Astrocyte (in vitro differentiated cells and primary cell): Measurements from ENCODE around the gene RBM22. TPM values are rescaled to one million over a fixed set of nuclear protein-coding genes. Genes with fewer than 3 reads are reported as not detected.

Experiments used
- DNase-seq: peaks from one replicate; pipeline ENCODE4 v3.0.0-alpha.2; 2010; ENCODE audit warnings: low read depth
- FAIRE-seq: peaks from 2 replicates; lab custom pipeline; 2011; peaks lifted over from hg19 to GRCh38; lab: Jason Lieb, UNC
- H2AFZ ChIP-seq: 2 replicates; pipeline ENCODE4 v1.6.0; 2012; ENCODE audit warnings: low read depth, low read length, inconsistent platforms
- H3K27ac ChIP-seq: 2 replicates; pipeline ENCODE4 v1.5.1; 2011; ENCODE audit warnings: low read depth, low read length, inconsistent platforms
- H3K27me3 ChIP-seq: 2 replicates; pipeline ENCODE4 v1.6.0; 2011; ENCODE audit warnings: low read length, inconsistent platforms; ENCODE audit not compliant: insufficient read depth
- H3K36me3 ChIP-seq: 2 replicates; pipeline ENCODE4 v1.5.1; 2011; ENCODE audit warnings: low read length, inconsistent platforms; ENCODE audit not compliant: insufficient read depth
- H3K4me1 ChIP-seq: 2 replicates; pipeline ENCODE4 v1.5.1; 2011; ENCODE audit warnings: low read length, inconsistent platforms; ENCODE audit not compliant: insufficient read depth
- H3K4me2 ChIP-seq: 2 replicates; pipeline ENCODE4 v1.6.0; 2012; ENCODE audit warnings: low read length, inconsistent platforms
- H3K4me3 ChIP-seq: 2 replicates; pipeline ENCODE4 v1.5.1; 2011; ENCODE audit warnings: low read depth, mild to moderate bottlenecking, low read length, inconsistent platforms; ENCODE audit not compliant: insufficient read depth
- H3K79me2 ChIP-seq: 2 replicates; pipeline ENCODE4 v1.6.0; 2012; ENCODE audit warnings: mild to moderate bottlenecking, low read length, inconsistent platforms; ENCODE audit not compliant: insufficient read depth
- H3K9ac ChIP-seq: 2 replicates; pipeline ENCODE4 v1.6.0; 2012; ENCODE audit warnings: mild to moderate bottlenecking, low read length, inconsistent platforms
- H3K9me3 ChIP-seq: 2 replicates; pipeline ENCODE4 v1.5.1; 2012; ENCODE audit warnings: low read depth, mild to moderate bottlenecking, low read length, inconsistent platforms; ENCODE audit not compliant: insufficient read depth
- H4K20me1 ChIP-seq: 2 replicates; pipeline ENCODE4 v1.6.0; 2012; ENCODE audit warnings: low read length, inconsistent platforms; ENCODE audit not compliant: insufficient read depth
- H3K27ac Mint-ChIP-seq: one replicate; pipeline ENCODE4 v1.8.0; 2021; ENCODE audit warnings: mild to moderate bottlenecking, mixed read lengths; ENCODE audit not compliant: unreplicated experiment
- H3K27me3 Mint-ChIP-seq: one replicate; pipeline ENCODE4 v1.8.0; 2021; ENCODE audit warnings: low read depth, mixed read lengths; ENCODE audit not compliant: unreplicated experiment
- H3K36me3 Mint-ChIP-seq: one replicate; pipeline ENCODE4 v1.8.0; 2021; ENCODE audit warnings: low read depth, mixed read lengths; ENCODE audit not compliant: unreplicated experiment
- H3K4me1 Mint-ChIP-seq: one replicate; pipeline ENCODE4 v1.8.0; 2021; ENCODE audit warnings: low read depth, mixed read lengths; ENCODE audit not compliant: unreplicated experiment
- H3K4me3 Mint-ChIP-seq: one replicate; pipeline ENCODE4 v1.8.0; 2021; ENCODE audit warnings: mild to moderate bottlenecking, moderate library complexity, mixed read lengths; ENCODE audit not compliant: unreplicated experiment
- H3K9me3 Mint-ChIP-seq: one replicate; pipeline ENCODE4 v1.8.0; 2021; ENCODE audit warnings: mild to moderate bottlenecking, mixed read lengths; ENCODE audit not compliant: unreplicated experiment
- CTCF ChIP-seq: IDR thresholded peaks from 2 replicates; pipeline ENCODE4 v1.5.1; 2011; ENCODE audit warnings: low read depth, mild to moderate bottlenecking, inconsistent platforms, low read length, moderate library complexity; ENCODE audit not compliant: insufficient read depth
- EZH2 ChIP-seq: IDR thresholded peaks from 2 replicates; pipeline ENCODE4 v1.6.1; 2012; ENCODE audit warnings: mild to moderate bottlenecking, low read length, inconsistent platforms; ENCODE audit not compliant: insufficient read depth
- total RNA-seq: library from RNA; stranded (reverse); gene quantifications from 2 replicates; pipeline ENCODE4 v1.2.1, GENCODE V29; 2021

The RBM22 gene
- total RNA-seq, 1 donor from 2014 or later: 47.4 TPM

- H3K4me3 Mint-ChIP-seq: no peak overlapping the region
- peak overlapping the region; percentile 96 for H3K27ac Mint-ChIP-seq
- peak overlapping the region; percentile 86 for H3K4me2 ChIP-seq
These were observed 57.7 kb downstream of the RBM22 start for GRCh38 chr5:150642991-150643710.

GRCh38 chr5:150642567-150642927 lies 58.3 kb downstream of the RBM22 start:
- FAIRE-seq: peak; percentile 32

More at GRCh38 chr5:150642991-150643710, 57.7 kb downstream of the RBM22 start:
- Histone ChIP-seq H3K4me3 (peak overlapping the region; percentile 57), H2AFZ (no peak overlapping the region), H3K27me3 (no peaks in the 10 kb centered on the region), H3K4me1 (peaks cover 70% of the 10 kb centered on the region), H3K27ac (peak overlapping the region; percentile 99), H3K9me3 (no peaks in the 10 kb centered on the region), H3K9ac (peak overlapping the region; percentile 90), H4K20me1 (peaks cover 45% of the 10 kb centered on the region), H3K36me3 (no peaks in the 10 kb centered on the region), H3K79me2 (peaks cover 65% of the 10 kb centered on the region)
- Mint-ChIP-seq H3K9me3 (peaks cover 2% of the 10 kb centered on the region), H3K4me1 (peaks cover 66% of the 10 kb centered on the region), H3K27me3 (no peaks in the 10 kb centered on the region), H3K36me3 (peaks cover 9% of the 10 kb centered on the region)
- FAIRE-seq: no peak
- no peak for DNase-seq
- TF ChIP-seq EZH2 (no peak), CTCF (no peak)

More at GRCh38 chr5:150642567-150642927, 58.3 kb downstream of the RBM22 start:
- Mint-ChIP-seq H3K9me3 (peaks cover 2% of the 10 kb centered on the region), H3K27ac (peak overlapping the region; percentile 96), H3K36me3 (peaks cover 6% of the 10 kb centered on the region), H3K27me3 (no peaks in the 10 kb centered on the region), H3K4me1 (peaks cover 70% of the 10 kb centered on the region), H3K4me3 (peak overlapping the region; percentile 82)
- peak overlapping the region; percentile 99 for H3K27ac ChIP-seq
- H2AFZ ChIP-seq: no peak overlapping the region
- H3K9me3 ChIP-seq: no peaks in the 10 kb centered on the region
- peak overlapping the region; percentile 86 for H3K4me2 ChIP-seq
- peaks cover 39% of the 10 kb centered on the region for H4K20me1 ChIP-seq
- peak overlapping the region; percentile 90 for H3K9ac ChIP-seq
- no peaks in the 10 kb centered on the region for H3K36me3 ChIP-seq
- no peaks in the 10 kb centered on the region for H3K27me3 ChIP-seq
- TF ChIP-seq CTCF: no peak
- TF ChIP-seq EZH2: no peak
- peaks cover 64% of the 10 kb centered on the region for H3K79me2 ChIP-seq
- H3K4me1 ChIP-seq: peaks cover 76% of the 10 kb centered on the region
- DNase-seq: peak; percentile 90
- peak overlapping the region; percentile 62 for H3K4me3 ChIP-seq
